Hepatocyte (in vitro differentiated cells): ENCODE measurements around the gene UBE2Q2. TPM values are rescaled to one million over a fixed set of nuclear protein-coding genes. Genes with fewer than 3 reads are reported as not detected.
"Not testable (repeated sequence)": the region's sequence is repeated elsewhere in the genome, so short reads cannot be mapped to it uniquely, and the experiment has no call there.

Experiments used
- DNase-seq: peaks from one replicate; pipeline ENCODE4 v3.0.0-alpha.2; 2016; ENCODE audit warnings: low spot score
- H2AFZ ChIP-seq: fragments of 200-600 bp; sonication (generic); 2 replicates; pipeline ENCODE4 v1.6.0; 2016; ENCODE audit warnings: antibody characterized with exemption, mild to moderate bottlenecking
- H3K27ac ChIP-seq: fragments of 200-600 bp; sonication (generic); 2 replicates; pipeline ENCODE4 v1.5.1; 2016; ENCODE audit warnings: mild to moderate bottlenecking
- H3K27me3 ChIP-seq: fragments of 200-600 bp; sonication (generic); 2 replicates; pipeline ENCODE4 v1.6.1; 2016
- H3K36me3 ChIP-seq: fragments of 200-600 bp; sonication (generic); replicated peaks from 2 replicates; pipeline ENCODE4 v1.5.1; 2016; ENCODE audit warnings: low read depth; ENCODE audit not compliant: insufficient read depth
- H3K4me1 ChIP-seq: fragments of 200-600 bp; sonication (generic); 2 replicates; pipeline ENCODE4 v1.5.1; 2016; ENCODE audit warnings: mild to moderate bottlenecking, moderate library complexity; ENCODE audit not compliant: insufficient read depth
- H3K4me2 ChIP-seq: fragments of 200-600 bp; sonication (generic); 2 replicates; pipeline ENCODE4 v1.6.0; 2016
- H3K4me3 ChIP-seq: fragments of 200-600 bp; sonication (generic); 2 replicates; pipeline ENCODE4 v1.5.1; 2016; ENCODE audit warnings: mild to moderate bottlenecking
- H3K79me2 ChIP-seq: fragments of 200-600 bp; sonication (generic); 2 replicates; pipeline ENCODE4 v1.6.0; 2017; ENCODE audit warnings: mild to moderate bottlenecking
- H3K9me2 ChIP-seq: fragments of 200-600 bp; sonication (generic); replicated peaks from 2 replicates; pipeline ENCODE4 v1.6.0; 2017; ENCODE audit warnings: mild to moderate bottlenecking; ENCODE audit not compliant: insufficient read depth
- H3K9me3 ChIP-seq: fragments of 200-600 bp; sonication (generic); 2 replicates; pipeline ENCODE4 v1.5.1; 2016; ENCODE audit warnings: low read depth, mild to moderate bottlenecking
- H4K20me1 ChIP-seq: fragments of 200-600 bp; sonication (generic); 2 replicates; pipeline ENCODE4 v1.6.0; 2016; ENCODE audit warnings: mild to moderate bottlenecking; ENCODE audit not compliant: insufficient read depth, poor library complexity, severe bottlenecking
- CTCF ChIP-seq: fragments of 200-600 bp; sonication (generic); IDR thresholded peaks from 2 replicates; pipeline ENCODE4 v1.5.1; 2016; ENCODE audit warnings: antibody characterized with exemption, mild to moderate bottlenecking; ENCODE audit not compliant: poor library complexity
- EZH2 ChIP-seq: fragments of 200-600 bp; sonication (generic); IDR thresholded peaks from 2 replicates; pipeline ENCODE4 v1.6.1; 2016; ENCODE audit warnings: antibody characterized with exemption, mild to moderate bottlenecking, borderline replicate concordance
- EZH2phosphoT487 ChIP-seq: fragments of 200-600 bp; sonication (generic); IDR thresholded peaks from one replicate; pipeline ENCODE4 v1.6.1; 2018; ENCODE audit warnings: antibody characterized with exemption, mild to moderate bottlenecking, low read depth, moderate library complexity; ENCODE audit not compliant: unreplicated experiment, severe bottlenecking
- WGBS: methylation state at CpG from one replicate; pipeline ENCODE4 v1.1.6; 2016; ENCODE audit warnings: low lambda C conversion rate; ENCODE audit errors: missing lambda C conversion rate; 5-methylcytosine and 5-hydroxymethylcytosine counted together
- polyA plus RNA-seq: library from polyadenylated mRNA; unstranded; fragments of >200 nt; fragmentation: Nextera tagmentation; extraction: Ambion mirVana; gene quantifications from 2 replicates; pipeline ENCODE4 v1.2.1, GENCODE V29; 2016
- total RNA-seq: library from RNA; depleted of rRNA; stranded (reverse); fragments of >200 nt; gene quantifications from 2 replicates; pipeline ENCODE4 v1.2.3, GENCODE V29; 2014

UBE2Q2 gene
- total RNA-seq (50.9 TPM in 2 replicates), polyA plus RNA-seq (27.9 and 30.7 TPM in 2 replicates)

DNA sequence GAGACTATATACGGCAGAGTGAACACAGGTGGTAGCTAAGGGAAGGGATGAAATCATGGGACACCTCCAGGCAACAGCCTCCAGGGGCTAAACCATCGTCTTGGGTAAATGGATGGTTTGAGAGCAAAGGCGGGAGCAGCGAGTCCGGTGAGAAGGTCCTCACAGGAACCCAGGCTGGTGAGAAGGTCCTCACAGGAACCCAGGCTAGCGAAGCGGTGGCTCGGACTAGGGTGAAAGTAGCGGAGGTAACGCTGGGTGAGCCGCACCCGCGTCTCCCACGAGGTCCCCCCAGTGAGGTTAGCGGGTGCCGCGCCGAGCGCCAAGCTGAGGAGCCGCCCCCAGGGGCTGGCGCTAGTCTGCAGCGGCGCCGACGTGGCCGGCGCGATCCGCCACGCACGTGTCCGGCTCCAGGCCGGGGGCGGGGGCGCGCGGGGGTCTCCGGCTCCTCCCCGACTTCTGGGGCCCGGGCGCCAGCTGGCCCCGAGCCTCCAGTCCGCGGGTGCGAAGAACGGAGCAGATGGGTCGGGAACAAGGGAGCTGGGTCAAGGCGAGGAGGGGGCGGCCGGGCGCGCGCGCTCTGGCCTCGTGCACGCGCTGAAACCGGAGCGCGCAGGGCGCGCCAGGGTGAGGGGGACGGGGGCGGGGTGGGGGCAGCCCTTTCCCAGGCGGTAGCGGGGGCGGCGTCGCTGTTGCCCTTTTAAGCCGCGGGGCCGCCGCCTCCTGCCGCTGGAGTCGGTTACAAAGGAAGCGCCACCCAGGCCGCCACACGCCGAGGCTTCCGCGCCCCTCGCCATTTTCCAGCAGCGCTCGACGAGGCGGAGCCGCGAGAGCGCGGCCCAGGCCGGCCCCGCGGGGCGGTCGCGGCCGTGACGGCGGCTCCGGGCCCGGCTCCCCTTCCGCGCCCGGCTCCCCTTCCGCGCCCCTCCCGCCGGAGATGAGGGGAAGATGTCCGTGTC is at the start of gene UBE2Q2:
Gene UBE2Q2, plus strand, starts transcription at position 726 of the 956 bp plus-strand sequence. Its CDS starts 220 bp downstream, at position 946.
- H3K4me3 ChIP-seq: peak within 1 kb of the TSS; percentile 64
- TF ChIP-seq EZH2: no peak
- no peak for TF ChIP-seq CTCF
- no peak for TF ChIP-seq EZH2phosphoT487
- H3K27me3 ChIP-seq: no peaks in the 10 kb centered on the region
- H3K4me1 ChIP-seq: peaks cover 30% of the 10 kb centered on the region
- peak; percentile 88 for DNase-seq
- H3K36me3 ChIP-seq: no peaks in the 10 kb centered on the region
- peak within 1 kb of the TSS; percentile 84 for H3K4me2 ChIP-seq
- no peaks in the 10 kb centered on the region for H3K9me3 ChIP-seq
- H3K27ac ChIP-seq: peak within 1 kb of the TSS; percentile 92
- peak within 1 kb of the TSS; percentile 86 for H2AFZ ChIP-seq
- 2% methylated on average over 60 of the region's 109 CpGs for WGBS
- peaks cover 31% of the 10 kb centered on the region for H4K20me1 ChIP-seq
- peaks cover 35% of the 10 kb centered on the region for H3K79me2 ChIP-seq
- H3K9me2 ChIP-seq: no peaks in the 10 kb centered on the region

GRCh38 chr15:75796321-75796720 is 46.9 kb upstream of the UBE2Q2 start:
- TF ChIP-seq CTCF (no peak), EZH2phosphoT487 (no peak), EZH2 (no peak)
- 89% methylated on average over 2 of the region's 2 CpGs for WGBS
- no peaks in the 10 kb centered on the region for H3K79me2 ChIP-seq

DNA sequence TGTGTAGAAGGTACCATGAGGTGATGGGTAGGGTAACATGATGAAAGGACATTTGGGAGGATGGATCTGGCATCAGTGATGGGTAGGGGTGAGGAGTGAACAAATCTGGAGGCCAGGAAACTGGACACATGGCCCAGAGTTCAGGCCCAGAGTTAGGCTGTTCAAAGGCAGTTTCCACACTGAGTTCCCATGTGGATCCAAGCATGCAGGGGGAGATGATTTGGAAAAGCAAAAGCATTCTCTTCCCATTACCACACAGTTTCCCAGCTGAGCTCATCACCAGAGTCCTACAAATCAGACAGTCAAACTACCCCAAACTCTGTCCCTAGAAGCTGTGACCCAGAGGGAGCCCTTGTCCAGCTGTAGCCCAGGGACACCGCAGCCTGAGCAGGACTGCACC is 46.1 kb upstream of the UBE2Q2 start:
- not testable (repeated sequence) for H3K4me2 ChIP-seq, H3K9me3 ChIP-seq, H3K4me1 ChIP-seq, DNase-seq, H3K79me2 ChIP-seq, H3K27ac ChIP-seq, H2AFZ ChIP-seq, H4K20me1 ChIP-seq, H3K36me3 ChIP-seq, H3K4me3 ChIP-seq, H3K9me2 ChIP-seq
- peaks cover 24% of the 10 kb centered on the region for H3K27me3 ChIP-seq
- 100% methylated on average over 1 of the region's 1 CpG for WGBS

More at GRCh38 chr15:75796321-75796720, 46.9 kb upstream of the UBE2Q2 start:
- H3K27ac ChIP-seq: no peak overlapping the region
- no peak overlapping the region for H3K4me3 ChIP-seq
- no peaks in the 10 kb centered on the region for H3K4me1 ChIP-seq
- H3K9me2 ChIP-seq: no peaks in the 10 kb centered on the region
- no peaks in the 10 kb centered on the region for H3K36me3 ChIP-seq
- DNase-seq: no peak
- no peaks in the 10 kb centered on the region for H3K9me3 ChIP-seq
- H4K20me1 ChIP-seq: no peaks in the 10 kb centered on the region
- H2AFZ ChIP-seq: no peak overlapping the region
- H3K4me2 ChIP-seq: no peak overlapping the region
- peaks cover 20% of the 10 kb centered on the region for H3K27me3 ChIP-seq

- H3K4me1 ChIP-seq: no peaks in the 10 kb centered on the region
- no peaks in the 10 kb centered on the region for H4K20me1 ChIP-seq
- no peaks in the 10 kb centered on the region for H3K9me3 ChIP-seq
- H3K79me2 ChIP-seq: no peaks in the 10 kb centered on the region
- H3K36me3 ChIP-seq: no peaks in the 10 kb centered on the region
- H3K27ac ChIP-seq: no peak overlapping the region
- H3K4me3 ChIP-seq: no peak overlapping the region
- no peak for TF ChIP-seq EZH2phosphoT487
- TF ChIP-seq CTCF: no peak
- no peak for TF ChIP-seq EZH2
- H3K4me2 ChIP-seq: no peak overlapping the region
- H2AFZ ChIP-seq: no peak overlapping the region
- H3K27me3 ChIP-seq: peaks cover 24% of the 10 kb centered on the region
- H3K9me2 ChIP-seq: no peaks in the 10 kb centered on the region
- DNase-seq: no peak
Measured at GRCh38 chr15:75799190-75799589, 44.1 kb upstream of the UBE2Q2 start.

- DNase-seq, H3K4me3 ChIP-seq, H3K27ac ChIP-seq, H3K79me2 ChIP-seq, H3K4me2 ChIP-seq, H3K4me1 ChIP-seq, H3K36me3 ChIP-seq, H2AFZ ChIP-seq, H3K9me2 ChIP-seq, H3K9me3 ChIP-seq, H4K20me1 ChIP-seq: not testable (repeated sequence)
- 98% methylated on average over 4 of the region's 4 CpGs for WGBS
- peaks cover 24% of the 10 kb centered on the region for H3K27me3 ChIP-seq
Measured at GRCh38 chr15:75800409-75800808, 42.8 kb upstream of the UBE2Q2 start.
